ENCODE measurements around the gene NUFIP1.

The NUFIP1 gene

GRCh38 chr13:44920013-44920412, 69.3 kb downstream of the NUFIP1 start:
- TF ChIP-seq, protein P1, sequence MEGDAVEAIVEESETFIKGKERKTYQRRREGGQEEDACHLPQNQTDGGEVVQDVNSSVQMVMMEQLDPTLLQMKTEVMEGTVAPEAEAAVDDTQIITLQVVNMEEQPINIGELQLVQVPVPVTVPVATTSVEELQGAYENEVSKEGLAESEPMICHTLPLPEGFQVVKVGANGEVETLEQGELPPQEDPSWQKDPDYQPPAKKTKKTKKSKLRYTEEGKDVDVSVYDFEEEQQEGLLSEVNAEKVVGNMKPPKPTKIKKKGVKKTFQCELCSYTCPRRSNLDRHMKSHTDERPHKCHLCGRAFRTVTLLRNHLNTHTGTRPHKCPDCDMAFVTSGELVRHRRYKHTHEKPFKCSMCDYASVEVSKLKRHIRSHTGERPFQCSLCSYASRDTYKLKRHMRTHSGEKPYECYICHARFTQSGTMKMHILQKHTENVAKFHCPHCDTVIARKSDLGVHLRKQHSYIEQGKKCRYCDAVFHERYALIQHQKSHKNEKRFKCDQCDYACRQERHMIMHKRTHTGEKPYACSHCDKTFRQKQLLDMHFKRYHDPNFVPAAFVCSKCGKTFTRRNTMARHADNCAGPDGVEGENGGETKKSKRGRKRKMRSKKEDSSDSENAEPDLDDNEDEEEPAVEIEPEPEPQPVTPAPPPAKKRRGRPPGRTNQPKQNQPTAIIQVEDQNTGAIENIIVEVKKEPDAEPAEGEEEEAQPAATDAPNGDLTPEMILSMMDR (IDR thresholded peaks at IDR 0.05): no peak
- Histone ChIP-seq H3K36me3 (no peaks in the 10 kb centered on the region), H3K27me3 (no peaks in the 10 kb centered on the region), H3K4me3 (no peak overlapping the region), H3K4me1 (peaks cover 0 to 56% (median 36%) of the 10 kb centered on the region in 4 donors), H3K27ac (peak overlapping the region; percentile 89 to 92), H3K9me3 (no peaks in the 10 kb centered on the region)
- DNase-seq: no peak
- intact Hi-C loops (cut with DNase I; ENCODE audit: low total_unique reads): no loop called here

DNA sequence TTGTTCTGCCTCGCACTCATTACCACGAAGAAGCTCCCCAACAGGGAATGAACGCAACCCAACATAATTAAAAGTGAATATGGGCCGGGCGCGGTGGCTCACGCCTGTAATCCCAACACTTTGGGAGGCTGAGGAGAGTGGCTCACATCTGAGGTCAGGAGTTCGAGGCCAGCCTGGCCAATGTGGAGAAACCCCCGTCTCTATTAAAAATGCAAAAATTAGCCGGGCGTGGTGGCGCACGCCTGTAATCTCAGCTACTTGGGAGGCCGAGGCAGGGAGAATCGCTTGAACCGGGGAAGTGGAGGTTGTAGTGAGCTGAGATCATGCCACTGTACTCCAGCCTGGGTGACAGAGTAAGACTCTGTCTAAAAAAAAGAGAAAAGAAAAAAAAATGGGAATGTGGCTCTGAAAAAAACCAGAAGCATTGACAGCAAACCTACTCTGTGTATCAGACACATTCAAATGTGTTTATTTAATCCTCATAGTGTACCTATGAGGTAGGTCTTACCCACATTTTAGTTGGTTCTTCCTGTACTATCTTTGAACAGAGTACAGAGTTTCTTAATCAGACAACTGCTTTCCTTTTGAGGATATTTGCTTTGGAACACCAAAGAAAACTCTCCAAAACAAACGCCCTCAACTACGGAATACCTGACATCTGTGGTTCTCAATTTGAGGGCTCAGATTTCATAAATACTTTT, 70.0 kb downstream of the NUFIP1 start:
- Histone ChIP-seq H3K27ac (peak overlapping the region; percentile 89 to 92), H3K27me3 (no peaks in the 10 kb centered on the region), H3K4me3 (peak overlapping the region; percentile 53 to 61), H3K4me1 (peaks cover 0 to 56% (median 36%) of the 10 kb centered on the region in 4 donors), H3K9me3 (no peaks in the 10 kb centered on the region), H3K36me3 (no peaks in the 10 kb centered on the region)
- no peak for DNase-seq
- TF ChIP-seq, protein P1 (IDR thresholded peaks at IDR 0.05): no peak
- intact Hi-C loops (cut with DNase I; ENCODE audit: low total_unique reads): no loop called here

- H3K4me1 ChIP-seq: peaks cover 0 to 54% (median 36%) of the 10 kb centered on the region in 4 donors
- TF ChIP-seq, protein P1 (IDR thresholded peaks at IDR 0.05): peak; percentile 88 to 93
- peak overlapping the region; percentile 89 to 92 for H3K27ac ChIP-seq
- H3K36me3 ChIP-seq: no peaks in the 10 kb centered on the region
- H3K9me3 ChIP-seq: no peaks in the 10 kb centered on the region
- H3K4me3 ChIP-seq: peak overlapping the region; percentile 53 to 61
- H3K27me3 ChIP-seq: no peaks in the 10 kb centered on the region
- intact Hi-C loops (cut with DNase I; ENCODE audit: low total_unique reads): no loop called here
- DNase-seq: peak; percentile 90 to 96
Observed at GRCh38 chr13:44918326-44919103, 70.8 kb downstream of the NUFIP1 start.

GRCh38 chr13:44917589-44918325, 71.5 kb downstream of the NUFIP1 start:
- Histone ChIP-seq H3K36me3 (no peaks in the 10 kb centered on the region), H3K4me1 (peaks cover 0 to 47% (median 32%) of the 10 kb centered on the region in 4 donors), H3K4me3 (peak overlapping the region; percentile 53 to 61), H3K27ac (peak overlapping the region; percentile 89 to 92), H3K27me3 (no peaks in the 10 kb centered on the region), H3K9me3 (no peaks in the 10 kb centered on the region)
- TF ChIP-seq, protein P1 (IDR thresholded peaks at IDR 0.05): peak; percentile 48 to 68
- intact Hi-C loops (cut with DNase I; ENCODE audit: low total_unique reads): no loop called here
- DNase-seq: peak; percentile 94 to 98

DNA sequence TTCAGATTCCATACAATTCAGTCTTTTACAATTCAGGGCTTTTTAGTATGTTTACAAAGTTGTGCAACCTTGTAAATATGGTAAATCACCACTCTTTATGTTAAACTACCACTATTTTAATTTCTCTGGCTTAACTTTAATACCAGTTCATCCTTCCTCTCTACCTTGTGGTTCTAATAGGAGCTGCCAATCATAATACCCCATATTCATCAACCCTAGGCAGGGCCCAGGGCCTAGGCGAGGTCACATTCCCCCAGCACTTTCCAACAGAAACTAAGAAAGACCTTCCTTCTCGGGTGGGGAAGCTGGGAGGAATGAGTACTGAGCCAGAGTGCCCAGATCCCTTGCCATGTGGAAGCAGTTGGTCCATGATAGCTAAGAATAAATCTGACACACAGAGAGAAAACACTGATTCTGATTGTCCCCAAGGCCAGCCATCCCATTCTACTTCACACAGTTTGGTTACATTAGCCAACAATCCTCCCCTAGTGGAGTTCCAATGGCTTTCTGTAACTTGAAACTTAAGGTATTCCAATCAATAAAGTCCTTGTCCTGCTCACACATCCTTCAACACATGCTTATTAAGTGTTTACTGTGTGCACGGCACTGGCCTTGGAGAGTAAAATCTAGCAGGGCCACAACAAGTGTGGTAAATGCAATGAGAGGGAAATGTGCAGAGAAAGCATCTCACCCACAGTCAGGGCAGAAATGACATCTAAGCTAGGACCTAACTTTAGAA, 76.8 kb downstream of the NUFIP1 start:
- Histone ChIP-seq H3K27me3 (no peaks in the 10 kb centered on the region), H3K4me3 (no peak overlapping the region), H3K36me3 (no peaks in the 10 kb centered on the region), H3K9me3 (no peaks in the 10 kb centered on the region), H3K27ac (no peak overlapping the region), H3K4me1 (peaks cover 0 to 13% (median under 1%) of the 10 kb centered on the region in 4 donors)
- TF ChIP-seq, protein P1 (IDR thresholded peaks at IDR 0.05): no peak
- no peak for DNase-seq
- intact Hi-C loops (cut with DNase I; ENCODE audit: low total_unique reads): no loop called here

Data from tibial artery (tissue), 4 donors.